SKM-1 (cell line): ENCODE results near the gene UQCRH.
"Not testable (repeated sequence)": the region's sequence is repeated elsewhere in the genome, so short reads cannot be mapped to it uniquely, and the experiment has no call there.

ENCODE experiments used
- DNase-seq: peaks from one replicate; lab custom pipeline; 2025; ENCODE audit not compliant: unreplicated experiment; lab: John Stamatoyannopoulos, UW

The UQCRH gene

DNA sequence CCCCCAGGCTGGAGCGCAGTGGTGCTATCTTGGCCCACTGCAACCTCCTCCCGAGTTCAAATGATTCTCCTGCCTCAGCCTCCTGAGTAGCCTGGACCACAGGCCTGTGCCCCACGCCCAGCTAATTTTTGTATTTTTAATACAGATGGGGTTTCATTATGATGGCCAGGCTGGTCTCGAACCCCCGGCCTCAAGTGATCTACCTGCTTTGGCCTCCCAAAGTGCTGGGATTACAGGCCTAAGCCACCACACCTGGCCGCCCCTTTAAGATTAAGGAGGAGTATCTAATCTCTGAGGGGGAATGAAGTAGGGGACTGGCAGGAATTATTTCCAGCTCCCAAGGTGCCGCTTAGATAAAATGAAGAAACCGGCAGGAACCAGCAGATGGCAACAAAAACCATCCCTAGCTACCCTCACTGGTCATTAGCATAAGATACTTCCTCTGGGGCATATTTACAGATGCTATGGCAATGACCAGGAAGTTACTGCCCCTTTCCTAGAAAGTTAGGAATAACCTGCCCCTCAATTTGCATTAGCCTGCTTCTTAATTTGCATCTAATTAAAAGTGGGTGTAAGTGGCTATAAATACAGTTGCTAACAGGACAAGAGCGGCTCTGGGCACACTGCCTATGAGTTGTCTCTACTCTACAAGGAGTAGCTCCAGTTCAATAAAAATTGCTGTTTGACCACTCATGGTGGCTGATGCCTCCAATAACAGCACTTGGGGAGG is 30.0 kb downstream of the UQCRH start:
- DNase-seq: peak; percentile 62

DNA sequence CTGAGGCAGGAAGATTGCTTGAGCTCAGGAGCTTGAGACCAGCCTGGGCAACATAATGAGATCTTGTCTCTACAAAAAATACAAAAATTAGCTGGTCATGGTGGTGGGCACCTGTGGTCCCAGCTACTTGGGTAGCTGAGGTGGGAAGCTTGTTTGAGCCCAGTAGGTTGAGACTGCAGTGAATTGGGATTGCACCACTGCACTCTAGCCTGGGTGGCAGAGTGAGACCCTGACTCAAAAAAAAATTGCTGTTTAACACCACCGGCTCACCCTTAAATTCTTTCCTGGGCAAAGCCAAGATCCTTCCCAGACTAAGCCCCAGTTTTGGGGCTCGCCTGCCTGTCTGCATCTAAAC is 30.5 kb downstream of the UQCRH start:
- DNase-seq: no peak

DNA sequence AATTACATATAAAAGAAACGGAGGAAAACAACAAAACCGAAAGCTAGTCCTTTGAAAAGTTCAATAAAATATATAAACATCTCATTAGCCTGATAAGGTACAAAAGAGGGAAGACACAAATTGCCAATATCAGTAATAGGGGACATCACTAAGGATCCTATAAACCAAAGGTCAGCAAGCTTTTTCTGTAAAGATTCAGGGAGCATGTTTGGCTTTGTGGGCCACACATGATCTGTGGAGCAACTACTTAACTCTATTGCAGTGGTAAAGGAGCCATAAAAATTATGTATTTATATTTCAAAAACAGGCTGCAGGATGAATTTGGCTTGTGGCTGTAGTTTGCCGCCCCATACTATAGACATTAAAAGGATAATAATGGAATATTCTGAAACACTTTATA is 31.6 kb downstream of the UQCRH start:
- no peak for DNase-seq

DNA sequence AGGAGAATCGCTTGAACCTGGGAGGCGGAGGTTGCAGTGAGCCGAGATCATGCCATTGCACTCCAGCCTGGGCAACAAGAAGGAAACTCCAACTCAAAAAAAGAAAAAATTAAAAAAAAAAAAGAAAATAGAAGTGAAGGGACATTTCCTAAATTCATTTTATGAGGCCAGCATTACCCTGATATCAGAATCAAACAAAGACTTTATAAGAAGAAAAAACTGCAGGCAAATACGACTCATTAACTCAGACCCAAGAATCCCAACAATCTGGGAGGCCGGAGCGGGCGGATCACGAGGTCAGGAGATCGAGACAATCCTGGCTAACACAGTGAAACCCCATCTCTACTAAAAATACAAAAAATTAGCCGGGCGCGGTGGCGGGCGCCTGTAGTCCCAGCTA is 33.9 kb downstream of the UQCRH start:
- not testable (repeated sequence) for DNase-seq

DNA sequence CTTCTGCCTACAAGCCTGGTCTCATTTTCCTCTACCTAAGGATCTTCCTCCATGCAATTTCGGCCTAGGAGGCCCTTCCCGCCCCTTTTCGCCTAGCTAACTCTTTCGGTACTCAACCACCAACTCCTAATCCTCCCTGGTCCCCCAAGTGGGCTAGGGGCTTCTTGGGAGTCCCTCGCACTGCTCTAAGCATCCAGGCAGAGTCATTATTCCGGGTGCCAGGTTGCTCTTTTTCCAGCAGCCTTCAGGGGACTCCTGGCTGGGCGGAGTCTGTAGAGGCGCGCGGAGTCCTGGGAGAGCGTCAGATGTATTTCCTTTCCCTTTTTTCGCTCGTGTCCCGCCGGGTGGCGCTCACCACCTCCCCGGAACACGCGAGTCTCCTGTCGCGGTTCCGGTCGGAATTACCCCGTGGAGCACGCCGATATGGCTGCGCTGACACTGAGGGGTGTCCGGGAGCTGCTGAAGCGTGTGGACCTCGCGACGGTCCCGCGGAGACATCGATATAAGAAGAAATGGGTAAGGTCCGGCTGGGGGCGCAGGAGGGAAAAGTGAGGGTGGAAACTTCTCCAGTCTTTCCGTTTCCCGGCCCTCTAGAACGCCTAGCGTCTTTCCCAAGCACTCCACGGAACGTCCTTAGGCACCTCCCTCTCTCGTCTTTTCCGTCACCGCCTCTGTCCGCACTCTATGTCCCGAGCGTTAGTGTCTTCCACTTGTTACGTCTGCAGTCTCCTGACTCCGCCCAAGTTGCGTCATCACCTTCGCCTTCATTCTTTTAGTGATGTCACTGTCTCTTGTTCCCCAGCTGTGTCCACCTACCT is 37.1 kb downstream of the UQCRH start, which contains the start of gene NSUN4:
TSS of gene NSUN4 (plus strand) at position 404 of the 818 bp plus-strand sequence. CDS start at position 424, 20 bp downstream.
- DNase-seq: peak; percentile 89

DNA sequence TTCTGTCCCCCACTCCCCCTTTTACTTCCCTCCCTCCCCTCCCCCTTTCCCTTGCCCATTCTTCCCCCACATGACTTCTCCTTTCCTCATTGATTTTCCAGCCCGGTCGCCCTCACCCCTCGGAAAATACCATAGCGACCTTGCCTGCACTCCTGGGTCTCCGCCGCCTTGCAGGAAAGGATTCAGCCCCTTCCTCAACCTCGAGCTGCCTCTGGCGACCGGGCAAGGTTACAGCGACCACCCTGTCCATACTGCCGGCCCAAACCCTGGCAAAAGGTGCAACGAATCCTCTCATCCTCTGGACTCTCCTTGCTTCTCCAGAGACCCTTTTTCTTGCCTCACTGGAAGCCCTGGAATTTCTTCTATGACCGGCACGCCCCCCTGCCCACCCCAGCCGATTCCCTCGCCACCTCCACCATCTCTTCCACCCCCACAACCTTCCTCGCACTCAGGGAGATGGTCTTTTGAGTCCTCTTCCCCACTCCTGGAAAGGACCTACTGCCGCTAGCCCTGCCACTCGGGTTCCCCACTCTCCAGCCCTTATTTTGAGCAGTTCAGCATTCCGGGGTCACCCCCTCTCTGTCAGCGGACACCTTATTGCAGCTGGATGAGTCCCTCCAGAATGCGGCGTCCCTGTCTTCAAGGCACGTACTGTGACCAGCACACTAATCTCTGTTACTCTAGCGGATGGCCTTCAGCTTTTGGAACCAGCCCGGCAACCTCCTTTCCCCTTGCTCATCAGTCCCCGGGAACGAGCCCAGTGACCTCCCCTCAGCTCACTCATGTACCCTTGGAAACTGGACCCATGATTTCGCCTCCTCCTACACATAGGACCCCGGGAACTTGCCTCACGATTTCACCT is 38.0 kb downstream of the UQCRH start:
- no peak for DNase-seq

DNA sequence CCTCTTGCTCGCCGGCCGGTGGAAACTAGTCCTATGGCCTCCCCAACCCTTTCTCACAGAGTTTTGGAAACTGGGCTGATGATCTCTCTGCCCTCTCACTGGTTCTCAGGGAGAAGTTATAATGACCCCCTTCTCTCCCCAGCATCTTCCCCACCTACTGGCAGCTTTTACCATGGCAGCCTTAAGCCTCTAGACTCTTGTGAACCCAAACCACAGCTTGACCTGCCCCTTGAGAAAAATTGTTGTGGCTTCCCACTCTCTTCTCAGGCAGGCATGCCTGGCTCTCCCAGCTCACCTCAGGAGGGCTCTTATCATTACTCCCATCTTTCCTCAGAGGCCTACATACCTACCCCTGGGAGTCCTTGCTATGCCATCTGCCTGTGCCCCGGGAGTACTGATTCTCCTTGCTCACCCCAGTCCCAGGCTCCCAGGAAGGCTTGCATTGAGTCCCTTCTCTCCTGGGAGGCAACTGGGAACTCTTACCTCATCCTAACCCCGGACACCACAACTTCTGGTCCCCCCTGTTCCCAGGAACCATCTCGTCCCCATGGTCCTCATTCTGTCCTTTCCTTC is 38.7 kb downstream of the UQCRH start:
- DNase-seq: no peak

DNA sequence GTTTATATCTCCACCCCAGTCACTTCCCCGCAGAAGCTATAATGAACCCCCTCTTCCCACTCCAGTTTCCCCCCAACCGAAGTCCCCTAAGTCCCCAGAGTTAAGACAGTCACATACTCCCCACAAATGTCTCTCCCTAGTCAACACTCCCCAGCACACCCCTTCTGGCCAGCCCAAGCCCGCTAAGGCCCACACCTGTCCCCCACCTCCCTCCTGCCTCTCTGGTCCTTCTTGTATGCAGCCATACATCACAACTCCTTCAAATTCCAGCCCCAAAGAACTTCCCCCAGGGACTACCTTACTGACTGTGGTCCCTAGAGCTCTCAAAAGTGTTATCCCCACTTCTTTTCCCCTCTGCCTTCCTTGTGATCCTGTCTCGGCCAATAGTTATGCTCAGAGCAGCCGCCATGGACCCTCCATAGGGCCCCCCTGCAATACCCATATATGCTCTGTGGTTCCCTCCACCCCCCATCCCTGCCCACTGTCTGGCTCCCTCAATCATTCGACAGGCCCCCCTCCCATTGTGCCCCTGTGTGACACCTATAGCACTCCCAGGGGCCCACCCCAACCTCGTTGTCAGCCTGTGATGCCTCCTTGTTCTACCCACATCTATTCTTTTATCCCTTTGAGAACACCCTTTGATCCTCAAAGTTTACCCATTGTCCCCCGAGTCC is 39.3 kb downstream of the UQCRH start:
- DNase-seq: no peak

DNA sequence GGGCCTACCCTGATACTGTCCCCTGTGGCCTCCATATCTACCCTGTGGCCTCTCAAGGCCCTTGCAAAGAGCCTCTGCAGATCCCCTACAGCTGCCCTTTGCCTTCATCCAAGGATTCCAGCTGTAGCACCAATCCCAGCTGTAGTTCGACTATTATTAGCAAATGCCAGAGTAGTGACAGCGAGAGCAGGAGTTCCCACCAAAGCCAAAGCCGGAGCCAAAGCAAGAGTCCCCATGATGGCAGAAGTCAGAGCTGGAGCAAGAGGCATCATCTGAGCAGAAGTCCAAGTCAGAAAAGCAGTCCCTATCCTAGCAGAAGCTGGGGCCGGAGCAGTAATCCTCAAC is 39.8 kb downstream of the UQCRH start:
- no peak for DNase-seq

DNA sequence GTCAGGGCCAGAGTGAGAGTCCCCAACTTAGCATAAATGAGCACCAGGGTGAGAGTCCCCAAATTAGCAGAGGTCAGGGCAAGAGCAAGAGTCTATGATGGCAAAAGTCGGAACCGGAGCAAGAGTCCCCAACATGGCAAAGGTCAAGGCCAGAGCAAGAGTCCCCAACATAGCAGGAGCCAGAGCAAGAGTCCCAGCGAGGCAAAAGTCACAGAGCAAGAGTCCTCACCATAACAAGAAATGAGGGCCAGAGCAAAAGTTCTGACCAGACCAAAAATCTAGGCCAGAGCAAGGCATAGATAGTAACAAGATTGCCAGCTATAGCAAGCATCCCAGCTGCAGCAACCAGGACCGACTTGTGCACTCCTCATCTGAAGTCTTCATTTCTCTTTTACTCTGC is 40.2 kb downstream of the UQCRH start:
- DNase-seq: no peak

DNA sequence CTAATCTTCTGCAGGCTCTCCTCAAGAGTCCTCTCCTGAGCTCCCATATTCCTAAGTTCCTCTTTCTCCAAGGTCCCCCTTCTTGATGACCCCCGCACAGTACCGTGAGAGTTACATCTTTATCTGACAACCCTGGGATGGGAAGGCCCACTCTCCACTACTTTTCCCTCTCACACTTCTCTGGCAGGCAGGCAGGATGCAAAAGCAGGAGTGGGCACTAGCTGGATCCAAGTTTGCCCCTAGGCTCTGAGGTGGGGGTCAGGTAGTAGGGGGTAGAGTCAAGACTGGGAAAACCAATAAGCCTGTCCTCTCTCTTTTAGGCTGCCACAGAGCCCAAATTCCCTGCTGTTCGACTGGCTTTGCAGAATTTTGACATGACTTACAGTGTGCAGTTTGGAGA is 41.0 kb downstream of the UQCRH start:
- no peak for DNase-seq

DNA sequence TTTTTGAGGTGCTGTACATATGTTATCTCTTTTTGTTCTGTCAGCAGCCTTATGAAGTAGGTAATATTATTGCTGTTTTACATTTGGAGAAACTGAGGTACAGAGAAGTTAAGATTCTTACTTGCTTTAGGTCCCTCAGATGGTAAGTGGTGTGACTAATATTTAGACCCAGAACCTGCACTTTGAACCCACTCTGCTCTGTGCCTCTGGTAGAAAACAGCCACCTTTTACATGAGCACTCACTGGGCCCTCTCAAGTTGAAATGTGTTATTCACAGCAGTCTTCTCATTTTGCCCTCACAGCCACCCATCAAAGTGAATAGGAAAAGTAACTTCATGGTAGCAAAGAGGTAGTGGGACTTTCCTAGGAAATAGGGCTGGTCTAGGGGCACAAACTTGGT is 41.8 kb downstream of the UQCRH start:
- no peak for DNase-seq

DNA sequence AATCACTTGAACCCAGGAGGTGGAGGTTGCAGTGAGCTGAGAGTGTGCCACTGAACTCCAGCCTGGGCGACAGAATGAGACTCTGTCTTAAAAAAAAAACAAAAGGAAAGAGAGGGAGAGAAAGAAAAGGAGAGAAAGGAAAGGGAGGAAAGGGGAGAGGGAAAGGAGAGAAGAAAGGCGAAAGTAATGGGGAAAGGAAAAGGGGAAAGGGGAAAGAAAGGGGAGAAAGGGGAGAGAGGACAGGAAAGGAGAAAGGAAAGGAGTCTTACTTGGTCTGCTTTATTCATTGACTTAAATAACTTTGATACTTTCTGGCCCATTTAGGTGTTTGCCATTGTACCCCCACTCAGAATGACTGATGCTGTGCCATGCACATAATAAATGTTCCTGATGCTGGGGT is 48.9 kb downstream of the UQCRH start:
- DNase-seq: no peak

DNA sequence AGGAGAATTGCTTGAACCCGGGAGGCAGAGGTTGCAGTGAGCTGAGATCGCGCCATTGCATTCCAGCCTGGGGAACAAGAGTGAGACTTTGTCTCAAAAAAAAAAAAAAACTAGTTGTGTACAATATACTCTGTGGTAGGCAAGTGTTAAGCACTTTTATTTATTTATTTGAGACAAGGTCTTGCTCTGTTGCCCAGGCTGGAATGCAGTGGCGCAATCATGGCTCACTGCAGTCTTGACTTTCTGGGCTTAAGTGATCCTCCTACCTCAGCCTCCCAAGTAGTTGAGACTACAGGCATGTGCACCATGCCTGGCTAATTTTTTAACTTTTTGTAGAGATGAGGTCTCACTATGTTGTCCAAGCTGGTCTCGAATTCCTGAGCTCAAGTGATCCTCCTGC is 52.4 kb downstream of the UQCRH start:
- not testable (repeated sequence) for DNase-seq

DNA sequence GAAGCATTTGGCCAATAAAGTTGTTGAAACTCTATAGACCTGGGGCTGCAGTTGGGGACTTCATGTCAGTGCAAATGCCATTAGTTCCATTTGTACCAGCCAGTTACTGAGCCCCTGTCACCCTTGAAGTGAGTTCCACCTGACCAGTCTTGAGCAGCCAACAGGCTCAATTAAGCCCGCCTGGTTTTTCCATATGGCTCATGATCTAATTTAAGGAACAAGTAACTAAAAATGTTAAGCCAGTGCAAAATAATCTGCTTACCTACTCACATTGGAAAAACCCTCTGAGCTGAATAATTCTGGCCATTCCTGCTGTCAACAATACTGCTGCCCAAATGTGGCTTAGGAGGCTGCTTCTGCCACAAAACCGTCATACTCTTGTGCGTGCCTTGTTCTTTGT is 58.7 kb downstream of the UQCRH start:
- no peak for DNase-seq

DNA sequence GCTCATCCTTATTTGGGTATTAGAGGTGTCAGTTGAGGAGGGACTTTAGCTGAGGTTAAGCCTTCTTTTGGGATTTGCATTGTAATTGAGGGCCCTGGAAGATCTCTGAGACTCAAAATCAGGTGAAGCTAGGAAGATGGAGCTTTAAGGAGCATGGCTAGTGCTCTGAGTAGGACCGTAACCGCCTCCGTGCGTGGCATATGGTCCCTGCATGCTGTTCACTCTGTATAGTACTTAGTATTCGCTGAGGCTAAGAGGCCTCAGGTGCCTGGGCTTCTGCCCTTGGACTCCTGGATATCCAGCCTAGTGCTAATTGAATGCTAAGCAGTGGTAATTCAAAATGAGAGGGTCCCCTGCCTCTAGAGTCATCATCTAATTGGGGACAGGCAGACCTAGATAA is 59.6 kb downstream of the UQCRH start:
- DNase-seq: no peak

DNA sequence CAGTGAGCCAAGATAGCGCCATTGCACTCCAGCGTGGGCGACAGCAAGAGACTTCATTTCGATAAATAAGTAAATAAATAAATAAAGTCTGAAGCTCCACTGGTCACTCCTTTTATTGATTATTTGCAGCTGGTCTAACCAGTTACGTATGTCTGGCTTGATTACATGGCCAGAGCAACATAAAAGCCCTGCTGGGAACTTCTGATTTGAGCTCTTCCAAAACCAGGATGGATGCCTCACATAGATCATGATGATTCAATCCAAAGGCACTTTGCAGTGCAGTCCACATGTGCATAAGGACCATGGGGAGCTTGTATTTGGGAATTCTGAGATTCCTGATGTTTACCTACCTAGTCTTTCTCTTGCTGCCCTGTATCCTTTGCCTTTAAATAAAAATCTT is 61.1 kb downstream of the UQCRH start:
- no peak for DNase-seq

DNA sequence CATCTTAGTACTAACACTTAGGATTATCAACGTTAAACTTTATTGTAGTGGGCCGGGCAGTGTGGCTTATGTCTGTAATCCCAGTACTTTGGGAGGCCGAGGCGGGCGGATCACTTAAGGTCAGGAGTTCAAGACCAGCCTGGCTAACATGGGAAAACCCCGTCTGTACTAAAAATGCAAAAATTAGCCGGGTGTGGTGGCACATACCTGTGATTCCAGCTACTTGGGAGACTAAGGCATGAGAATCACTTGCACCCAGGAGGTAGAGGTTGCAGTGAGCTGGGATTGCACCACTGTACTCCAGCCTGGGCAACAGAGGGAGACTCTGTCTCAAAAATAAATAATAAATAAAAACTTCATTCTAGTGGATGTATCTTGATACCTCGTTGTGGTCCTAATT is 62.3 kb downstream of the UQCRH start:
- not testable (repeated sequence) for DNase-seq
